Upper lobe of left lung (tissue), 6 donors: ENCODE results near the gene PIK3C2A. TPM values are rescaled to one million over a fixed set of nuclear protein-coding genes. Genes with fewer than 3 reads are reported as not detected.

Source experiments
- total RNA-seq, 6 donors: library from RNA; depleted of rRNA in 4 of 6; stranded (reverse); fragments of >200 nt in 4 of 6; gene quantifications; one replicate each; pipeline versions ENCODE4 v1.1.0 to v1.2.1, GENCODE V29; 2016 to 2021
- donor health status: DM: no; HTN: no; CAD: no; lungs with moderate emphysema.
- donor health status: DM: no; HTN: yes; CAD: no; lungs with severe emphysema.

PIK3C2A gene
- total RNA-seq, 6 donors from 2014 or later = 41.0 to 90.2 (median 72.9) TPM

Other genes with a start within 250 kb of the PIK3C2A start
- gene PLEKHA7, start 193.6 kb downstream of the PIK3C2A start, total RNA-seq = 10 to 100 TPM; 27.5 to 87.0 (median 48.6) TPM
- gene RPS13, start 130.3 kb downstream of the PIK3C2A start, total RNA-seq = 1,000 to 10,000 TPM in 1 of 6 donors, 100 to 1,000 TPM in 5; 263 to 1,313 (median 751) TPM
- gene NUCB2, start 68.8 kb upstream of the PIK3C2A start, total RNA-seq = 100 to 1,000 TPM in 1 of 6 donors, 10 to 100 TPM in 5; 24.0 to 167 (median 42.5) TPM
- 1 to 10 TPM; 3.6 to 7.6 (median 4.5) TPM for gene NCR3LG1, start 143.8 kb upstream of the PIK3C2A start, total RNA-seq
- gene KCNJ11, start 180.7 kb upstream of the PIK3C2A start, total RNA-seq = 1 to 10 TPM; 2.6 to 9.5 (median 5.7) TPM